Measurements from ENCODE around the gene WRAP53.

GRCh38 chr17:7655541-7655840, 32.8 kb upstream of the WRAP53 start:
- no peak for TF ChIP-seq POLR2AphosphoS5 (IDR thresholded peaks at IDR 0.05; ENCODE audit: borderline replicate concordance, low read depth, low read length)
- TF ChIP-seq FOXP2 (optimal IDR thresholded peaks at IDR 0.05; ENCODE audit: control extremely low read depth, extremely low read length, insufficient read depth): no peak

Measured in SK-N-MC (cell line).